Ascending aorta (tissue), 2 donors: ENCODE data around the gene SIN3B. TPM values are rescaled to one million over a fixed set of nuclear protein-coding genes. Genes with fewer than 3 reads are reported as not detected.

Experiments
- DNase-seq, 2 donors: peaks; one replicate each; pipeline ENCODE4 v3.0.0-alpha.2; 2019; ENCODE audit warnings: low spot score in 2 of 2
- H3K27ac ChIP-seq, 2 donors: fragments of 200-600 bp; sonication (generic); one replicate each; pipeline ENCODE4 v1.5.1; 2016 to 2017; ENCODE audit warnings: mild to moderate bottlenecking in 1 of 2
- H3K27me3 ChIP-seq: fragments of 200-600 bp; sonication (generic); one replicate; pipeline ENCODE4 v1.5.1; 2017
- H3K36me3 ChIP-seq, 2 donors: fragments of 200-600 bp; sonication (generic); one replicate each; pipeline ENCODE4 v1.5.1; 2016
- H3K4me1 ChIP-seq, 2 donors: fragments of 200-600 bp; sonication (generic); one replicate each; pipeline ENCODE4 v1.5.1; 2016 to 2017; ENCODE audit warnings: mild to moderate bottlenecking in 1 of 2
- H3K4me3 ChIP-seq, 2 donors: fragments of 200-600 bp; sonication (generic); one replicate each; pipeline ENCODE4 v1.5.1; 2016 to 2017; ENCODE audit warnings: mild to moderate bottlenecking in 1 of 2
- H3K9me3 ChIP-seq, 2 donors: fragments of 200-600 bp; sonication (generic); one replicate each; pipeline ENCODE4 v1.5.1; 2016
- intact Hi-C: fragments of 100-400 bp; cut with DNase I; formaldehyde crosslinking; loops from one replicate; pipeline ENCODE4 v1.15.1; 2023
- total RNA-seq: library from RNA; depleted of rRNA; stranded (reverse); fragments of >200 nt; gene quantifications from one replicate; pipeline ENCODE4 v1.1.0, GENCODE V29; 2016
- TF ChIP-seq, protein P1 (sequence below), 3 experiments: fragments of 200-600 bp in 2 of 3; fragments of 450-650 bp in 1 of 3; sonication (generic) in 2 of 3; IDR thresholded peaks; one replicate each; pipeline ENCODE4 v1.5.1; 2016 to 2019; ENCODE audit warnings: antibody characterized with exemption in 3 of 3, mild to moderate bottlenecking in 1 of 3, moderate library complexity in 1 of 3

SIN3B gene
- total RNA-seq, 1 donor from 2014 or later = 72.3 TPM

DNA sequence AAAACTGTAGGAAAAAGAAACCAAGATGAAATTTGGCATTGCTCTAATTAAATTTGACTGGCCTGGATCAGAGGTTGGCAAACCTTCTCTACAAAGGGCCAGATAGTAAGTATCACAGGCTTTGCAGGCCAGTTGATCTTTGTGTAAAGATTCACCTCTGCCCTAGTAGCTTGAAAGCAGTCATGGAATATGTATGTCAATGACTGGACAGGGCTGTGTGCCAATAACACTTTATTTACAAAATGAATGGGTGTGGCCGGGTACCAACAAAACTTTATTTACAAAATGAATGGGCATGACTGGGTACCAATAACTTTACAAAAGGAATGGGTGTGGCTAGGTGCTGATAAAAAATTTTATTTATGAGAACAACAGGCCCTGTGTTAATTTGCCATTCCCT, 20.0 kb downstream of the SIN3B start:
- Histone ChIP-seq H3K4me3 (no peak overlapping the region), H3K27me3 (no peaks in the 10 kb centered on the region), H3K36me3 (peaks cover 88 to 99% of the 10 kb centered on the region in 2 donors), H3K27ac (no peak overlapping the region), H3K9me3 (no peaks in the 10 kb centered on the region), H3K4me1 (no peaks in the 10 kb centered on the region)
- intact Hi-C loops = no loop called here
- TF ChIP-seq, protein P1, sequence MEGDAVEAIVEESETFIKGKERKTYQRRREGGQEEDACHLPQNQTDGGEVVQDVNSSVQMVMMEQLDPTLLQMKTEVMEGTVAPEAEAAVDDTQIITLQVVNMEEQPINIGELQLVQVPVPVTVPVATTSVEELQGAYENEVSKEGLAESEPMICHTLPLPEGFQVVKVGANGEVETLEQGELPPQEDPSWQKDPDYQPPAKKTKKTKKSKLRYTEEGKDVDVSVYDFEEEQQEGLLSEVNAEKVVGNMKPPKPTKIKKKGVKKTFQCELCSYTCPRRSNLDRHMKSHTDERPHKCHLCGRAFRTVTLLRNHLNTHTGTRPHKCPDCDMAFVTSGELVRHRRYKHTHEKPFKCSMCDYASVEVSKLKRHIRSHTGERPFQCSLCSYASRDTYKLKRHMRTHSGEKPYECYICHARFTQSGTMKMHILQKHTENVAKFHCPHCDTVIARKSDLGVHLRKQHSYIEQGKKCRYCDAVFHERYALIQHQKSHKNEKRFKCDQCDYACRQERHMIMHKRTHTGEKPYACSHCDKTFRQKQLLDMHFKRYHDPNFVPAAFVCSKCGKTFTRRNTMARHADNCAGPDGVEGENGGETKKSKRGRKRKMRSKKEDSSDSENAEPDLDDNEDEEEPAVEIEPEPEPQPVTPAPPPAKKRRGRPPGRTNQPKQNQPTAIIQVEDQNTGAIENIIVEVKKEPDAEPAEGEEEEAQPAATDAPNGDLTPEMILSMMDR (IDR thresholded peaks at IDR 0.05) = no peak
- DNase-seq = no peak

DNA sequence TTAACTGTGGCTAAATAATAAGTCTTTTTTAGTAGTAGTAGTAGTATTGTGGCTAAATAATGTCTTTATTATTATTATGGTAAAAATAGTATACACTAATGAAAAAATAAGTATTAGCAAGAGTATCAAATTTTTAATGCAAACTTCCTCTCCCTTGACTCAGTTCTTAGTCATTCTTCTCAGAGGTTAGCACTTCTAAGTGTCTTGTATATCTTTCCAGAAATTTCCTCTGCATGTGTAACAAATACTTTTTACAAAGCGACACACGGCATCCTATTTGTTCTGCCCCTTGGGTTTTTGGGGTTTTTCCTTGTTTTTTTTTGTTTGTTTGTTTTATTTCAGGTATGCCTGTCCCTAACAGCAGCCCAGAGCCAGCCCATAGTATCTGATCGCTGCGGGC, 20.9 kb downstream of the SIN3B start:
- Histone ChIP-seq H3K27me3 (no peaks in the 10 kb centered on the region), H3K4me1 (no peaks in the 10 kb centered on the region), H3K27ac (no peak overlapping the region), H3K9me3 (no peaks in the 10 kb centered on the region), H3K36me3 (peaks cover 87 to 99% of the 10 kb centered on the region in 2 donors), H3K4me3 (no peak overlapping the region)
- no peak for DNase-seq
- intact Hi-C loops = no loop called here
- TF ChIP-seq, protein P1 (IDR thresholded peaks at IDR 0.05) = no peak

DNA sequence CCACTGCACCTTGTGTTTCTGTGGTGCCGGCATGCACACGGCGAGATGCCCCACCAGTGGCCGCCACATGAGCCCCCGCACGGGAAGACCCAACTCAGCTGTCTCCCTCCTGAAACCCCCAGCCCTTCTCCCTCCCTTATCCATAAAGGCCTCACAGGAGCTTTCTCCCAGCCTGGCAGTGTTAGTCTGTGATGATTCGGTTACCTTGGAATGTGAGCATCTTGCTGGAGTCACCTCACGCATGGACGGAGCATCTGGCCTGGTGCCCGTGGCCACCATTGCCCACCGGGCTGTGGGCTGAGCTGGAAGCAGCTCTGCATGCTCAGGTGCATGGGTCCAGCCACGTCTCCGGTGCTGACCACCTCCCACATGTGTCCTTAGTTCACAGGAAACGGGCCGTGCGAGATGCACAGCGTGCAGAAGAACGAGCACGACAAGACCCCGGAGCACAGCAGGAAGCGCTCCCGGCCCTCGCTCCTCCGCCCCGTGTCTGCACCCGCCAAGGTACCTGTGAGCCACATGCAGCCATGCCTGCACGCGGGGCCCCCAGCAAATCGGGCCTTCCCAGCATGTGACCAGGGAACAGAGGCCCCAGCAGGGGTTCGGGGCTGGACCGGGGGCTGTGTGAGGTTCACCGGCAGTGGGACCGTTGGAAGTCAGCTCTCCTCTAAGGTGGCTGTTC, 22.0 kb downstream of the SIN3B start:
- no peak overlapping the region for H3K27ac ChIP-seq
- H3K4me1 ChIP-seq = no peaks in the 10 kb centered on the region
- no peak overlapping the region for H3K4me3 ChIP-seq
- TF ChIP-seq, protein P1 (IDR thresholded peaks at IDR 0.05) = no peak
- intact Hi-C loops = no loop called here
- peaks cover 87 to 99% of the 10 kb centered on the region in 2 donors for H3K36me3 ChIP-seq
- H3K27me3 ChIP-seq = no peaks in the 10 kb centered on the region
- no peaks in the 10 kb centered on the region for H3K9me3 ChIP-seq
- no peak for DNase-seq

DNA sequence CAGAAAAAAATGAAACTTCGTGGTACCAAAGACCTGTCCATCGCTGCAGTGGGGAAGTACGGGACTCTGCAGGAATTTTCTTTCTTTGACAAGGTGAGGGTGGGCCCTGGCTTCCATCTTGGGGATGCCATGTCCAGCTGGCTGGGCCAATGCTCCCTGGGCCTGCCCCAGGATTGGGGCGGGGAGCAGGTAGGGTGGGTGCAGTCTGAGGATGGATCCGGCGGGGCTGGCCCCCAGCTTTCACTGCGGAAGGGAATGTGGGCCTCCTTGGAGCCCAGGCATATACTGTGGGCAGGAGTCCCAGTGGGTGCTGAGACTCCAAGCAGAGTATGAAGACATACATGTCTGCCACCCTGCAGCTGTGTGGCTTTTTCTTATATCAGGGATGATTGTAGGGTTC, 23.9 kb downstream of the SIN3B start:
- no peak for DNase-seq
- peaks cover 70 to 92% of the 10 kb centered on the region in 2 donors for H3K36me3 ChIP-seq
- H3K4me1 ChIP-seq = no peaks in the 10 kb centered on the region
- TF ChIP-seq, protein P1 (IDR thresholded peaks at IDR 0.05) = no peak
- no peaks in the 10 kb centered on the region for H3K9me3 ChIP-seq
- intact Hi-C loops = no loop called here
- H3K27me3 ChIP-seq = no peaks in the 10 kb centered on the region
- no peak overlapping the region for H3K4me3 ChIP-seq
- H3K27ac ChIP-seq = no peak overlapping the region

DNA sequence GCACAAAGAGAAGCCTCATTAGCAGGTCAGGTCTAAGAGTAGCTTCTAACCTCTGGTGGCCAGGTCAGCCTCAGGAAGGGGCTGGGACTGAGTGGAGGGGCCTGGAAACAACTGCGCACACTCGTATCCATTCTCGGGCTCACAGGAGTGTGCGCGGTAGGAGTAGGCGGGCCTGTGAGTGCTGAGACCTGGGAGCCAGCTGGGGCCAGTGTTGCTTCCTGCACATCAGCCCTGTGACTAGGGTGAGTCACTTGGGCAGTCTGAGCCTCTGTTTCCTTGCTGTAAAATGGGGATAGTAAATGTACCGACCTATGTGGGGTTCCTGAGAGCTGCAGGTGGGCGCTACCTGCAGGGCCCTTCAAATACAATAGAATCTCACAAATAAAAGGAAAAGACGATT, 26.9 kb downstream of the SIN3B start:
- no peaks in the 10 kb centered on the region for H3K9me3 ChIP-seq
- intact Hi-C loops = no loop called here
- H3K27ac ChIP-seq = no peak overlapping the region
- no peak for DNase-seq
- TF ChIP-seq, protein P1 (IDR thresholded peaks at IDR 0.05) = no peak
- H3K4me1 ChIP-seq = no peaks in the 10 kb centered on the region
- H3K4me3 ChIP-seq = no peak overlapping the region
- H3K27me3 ChIP-seq = no peaks in the 10 kb centered on the region
- peaks cover 49 to 87% of the 10 kb centered on the region in 2 donors for H3K36me3 ChIP-seq
